Inferior parietal cortex (tissue), 1 donor: ENCODE measurements around the gene MX2.

Experiments used
- DNase-seq: peaks from one replicate; pipeline ENCODE4 v3.0.0-alpha.2; 2016; ENCODE audit errors: extremely low spot score

The MX2 gene

DNA sequence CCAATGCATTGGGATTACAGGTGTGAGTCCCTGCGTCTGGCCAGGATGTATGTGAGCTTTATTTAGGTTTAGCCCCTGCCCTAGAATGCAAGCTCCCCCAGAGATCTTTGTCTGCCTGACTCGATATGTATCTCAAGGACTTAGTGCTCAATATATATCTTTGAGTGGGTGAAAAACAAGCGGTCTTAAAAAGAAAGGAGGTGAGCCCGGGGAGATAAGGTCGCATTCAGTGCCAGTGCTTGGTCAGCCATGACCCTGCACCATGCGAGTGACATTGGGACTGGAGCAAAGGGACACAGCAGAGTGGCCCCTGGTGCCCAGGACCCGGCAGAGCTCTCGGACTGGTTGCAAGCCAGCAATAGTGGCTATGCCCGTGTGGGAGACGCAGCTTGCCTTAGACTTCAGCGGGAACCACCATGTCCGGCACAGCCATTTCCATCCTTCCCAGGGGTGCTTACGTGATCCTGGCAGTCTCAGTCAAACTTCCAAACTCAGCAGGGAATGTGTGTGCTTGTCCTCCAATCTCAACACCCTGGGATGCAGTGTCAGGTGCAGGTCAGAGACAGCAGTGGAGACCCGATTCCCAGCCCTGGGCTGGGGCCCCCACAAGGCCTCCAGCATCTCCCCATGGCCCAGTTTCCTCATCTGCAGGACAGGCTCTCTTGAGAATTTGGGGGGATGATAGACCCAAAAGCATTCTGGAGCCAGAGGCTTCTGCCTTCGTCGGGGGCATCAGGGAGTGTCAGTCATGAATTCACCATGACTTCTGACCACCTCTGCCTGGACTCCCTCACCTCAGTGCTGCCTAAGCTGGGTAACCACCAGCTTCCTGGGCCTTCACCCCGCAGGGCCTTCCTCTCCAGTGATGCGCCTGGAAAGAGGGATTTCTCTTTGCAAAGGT lies 1.8 kb downstream of the MX2 start:
- DNase-seq, result no peak

- DNase-seq, result no peak
Measured at GRCh38 chr21:41364308-41364707, 2.5 kb downstream of the MX2 start.

- DNase-seq, result no peak
Measured at GRCh38 chr21:41365377-41366107, 3.7 kb downstream of the MX2 start.

DNA sequence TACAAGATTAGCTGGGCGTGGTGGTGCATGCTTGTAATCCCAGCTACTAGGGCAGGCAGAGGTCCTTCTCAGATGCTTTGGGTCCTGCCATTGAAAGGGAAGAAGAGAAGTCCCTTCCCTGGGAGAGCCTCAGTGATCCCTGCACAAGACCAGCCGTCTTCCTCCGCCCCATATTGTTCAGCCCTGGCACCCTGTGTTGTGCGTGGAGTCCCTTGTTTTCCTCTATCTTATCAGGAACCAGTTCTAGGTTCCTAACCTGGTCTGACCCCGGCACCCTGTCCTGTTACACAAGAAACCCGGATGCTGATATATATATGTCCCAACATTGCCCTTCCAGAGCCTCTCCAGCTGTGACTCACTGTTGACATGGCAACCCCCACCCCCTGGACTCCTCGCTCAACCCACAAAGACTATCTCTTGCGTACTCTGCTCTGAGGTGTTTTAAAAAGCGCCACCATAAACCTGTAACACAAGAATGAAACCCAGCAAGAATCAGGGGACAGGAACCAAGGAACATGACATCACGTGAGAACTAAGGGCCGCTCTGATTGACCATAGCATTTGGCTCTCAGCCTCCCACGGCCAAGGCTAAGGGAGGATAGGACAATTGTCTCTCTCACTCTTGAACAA lies 4.8 kb downstream of the MX2 start:
- no peak for DNase-seq

- no peak for DNase-seq
Measured at GRCh38 chr21:41367301-41367944, 5.6 kb downstream of the MX2 start.

GRCh38 chr21:41367945-41368734 lies 6.3 kb downstream of the MX2 start:
- DNase-seq, result no peak

- no peak for DNase-seq
Measured at GRCh38 chr21:41368735-41369104, 6.9 kb downstream of the MX2 start.

GRCh38 chr21:41369105-41369919 lies 7.5 kb downstream of the MX2 start:
- DNase-seq, result no peak

DNA sequence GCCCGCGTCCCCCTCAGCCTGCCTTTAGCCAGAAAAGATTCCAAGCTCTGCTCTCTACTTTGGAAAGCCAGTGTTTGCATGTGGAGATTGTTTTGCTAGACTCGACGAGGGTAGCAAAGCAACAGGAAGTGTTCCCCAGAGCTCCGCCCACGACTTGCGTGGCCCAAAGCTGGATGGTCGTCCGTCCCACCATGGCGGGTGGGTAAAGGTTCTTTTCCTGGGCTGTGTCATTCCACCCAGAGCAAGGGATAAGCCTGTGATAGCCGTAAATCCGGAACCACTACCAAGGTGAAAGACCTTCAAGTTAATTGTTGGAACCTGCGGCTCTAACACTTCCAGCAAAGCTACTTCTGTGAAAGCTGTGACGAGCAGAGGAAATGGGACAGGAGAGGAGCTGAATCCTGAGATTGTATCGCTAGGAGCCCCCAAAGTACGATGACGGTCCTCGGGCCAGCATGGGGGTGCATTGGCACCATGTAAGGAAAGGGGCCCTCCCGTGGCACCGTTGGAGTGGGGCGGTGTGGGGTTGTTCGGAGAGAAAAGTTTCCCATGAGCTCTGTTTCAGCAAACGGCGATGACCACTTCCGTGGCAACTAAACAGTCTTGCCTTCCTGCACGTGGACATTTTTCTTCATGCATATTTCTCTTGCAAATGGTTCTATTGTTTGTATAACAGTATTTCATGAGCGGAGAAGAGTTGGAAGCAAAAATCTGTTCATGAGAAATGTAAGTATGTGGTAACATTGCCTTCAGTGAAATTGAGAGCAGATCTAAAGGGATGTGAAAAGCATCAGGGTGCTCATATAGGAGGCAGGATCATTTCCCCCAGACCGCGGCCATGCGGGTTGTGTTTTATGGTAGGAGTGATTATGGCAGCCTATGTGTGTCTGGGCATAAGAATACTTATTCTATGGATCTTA lies 8.4 kb downstream of the MX2 start:
- no peak for DNase-seq

DNA sequence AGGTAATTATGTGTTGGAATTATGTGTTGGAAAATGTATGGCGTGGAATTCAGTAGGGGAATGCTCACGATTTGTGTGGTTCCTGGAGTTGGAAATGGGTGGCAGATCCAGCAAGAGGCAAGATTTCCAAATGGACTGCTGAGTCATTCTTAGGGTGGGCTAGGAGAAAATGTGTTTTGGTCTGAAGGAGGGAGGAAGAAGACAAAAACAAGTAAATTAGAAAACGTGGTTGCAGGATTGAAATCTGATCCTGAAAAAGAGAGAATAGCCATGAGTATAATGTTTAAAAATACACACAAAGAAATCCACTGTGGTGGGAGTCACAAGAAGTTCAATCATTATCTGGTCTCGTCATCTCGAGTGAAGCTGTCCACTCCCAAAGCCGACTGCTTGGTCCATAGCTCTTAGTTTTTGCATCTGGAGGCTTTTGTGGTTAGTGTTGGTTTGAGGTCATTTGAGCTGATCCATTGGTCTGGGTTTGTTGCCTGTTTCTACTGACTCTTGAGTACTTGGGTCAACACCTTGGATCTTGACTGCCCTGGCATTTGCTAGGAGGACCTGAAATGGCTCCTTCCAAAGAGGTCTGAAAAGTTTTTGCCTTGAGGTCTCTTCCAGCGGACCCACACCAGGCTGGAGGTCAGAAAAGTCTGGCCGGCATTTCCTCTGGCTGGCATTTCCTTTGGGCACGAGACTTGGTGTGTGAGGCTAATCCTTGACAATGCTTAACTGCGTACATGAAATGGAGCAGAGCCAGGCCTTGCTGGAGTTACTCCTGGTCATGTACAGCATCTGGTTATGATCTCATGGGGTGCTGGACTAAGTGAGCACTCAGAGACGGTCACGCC lies 9.2 kb downstream of the MX2 start:
- no peak for DNase-seq

DNA sequence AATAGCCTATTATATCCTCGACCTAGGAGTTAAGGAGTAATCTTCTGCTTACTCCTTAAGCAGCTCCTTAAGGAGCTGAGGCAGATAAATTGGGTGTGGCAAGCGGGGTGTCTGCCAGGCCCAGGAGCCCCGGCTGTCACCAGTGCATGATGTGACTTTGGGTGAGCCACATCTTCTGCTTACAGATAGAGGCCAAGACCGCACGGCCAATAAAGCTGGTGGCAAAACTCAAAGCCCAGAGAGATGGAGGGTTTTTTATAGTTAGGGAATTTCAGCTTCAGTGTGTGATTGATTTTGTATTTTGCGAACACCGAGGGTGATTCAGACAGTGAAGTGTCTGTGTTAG lies 9.8 kb downstream of the MX2 start:
- DNase-seq, result no peak

GRCh38 chr21:41373253-41373652 lies 11.4 kb downstream of the MX2 start:
- no peak for DNase-seq

DNA sequence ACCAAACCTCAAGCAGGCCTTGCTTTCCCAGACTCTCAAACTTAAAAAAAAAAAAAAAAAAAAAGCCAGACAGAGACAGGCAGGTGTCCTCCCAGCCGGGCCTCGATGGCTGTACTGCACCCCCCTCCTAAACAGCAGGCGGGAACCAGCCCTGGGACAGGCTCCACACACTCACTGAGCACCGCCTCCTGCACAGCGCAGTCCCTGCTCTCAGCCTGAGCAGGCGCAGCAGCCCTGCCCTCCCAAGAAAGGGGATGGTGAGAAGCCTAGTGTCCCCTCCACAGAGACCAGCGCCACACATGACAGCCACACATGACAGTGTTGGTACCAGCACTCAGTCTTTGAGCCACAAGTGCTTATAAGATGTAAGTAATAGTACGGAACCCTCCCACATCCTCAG lies 11.9 kb downstream of the MX2 start:
- no peak for DNase-seq

GRCh38 chr21:41374177-41374712 lies 12.4 kb downstream of the MX2 start:
- DNase-seq, result no peak

GRCh38 chr21:41374867-41375533 lies 13.2 kb downstream of the MX2 start:
- no peak for DNase-seq

DNA sequence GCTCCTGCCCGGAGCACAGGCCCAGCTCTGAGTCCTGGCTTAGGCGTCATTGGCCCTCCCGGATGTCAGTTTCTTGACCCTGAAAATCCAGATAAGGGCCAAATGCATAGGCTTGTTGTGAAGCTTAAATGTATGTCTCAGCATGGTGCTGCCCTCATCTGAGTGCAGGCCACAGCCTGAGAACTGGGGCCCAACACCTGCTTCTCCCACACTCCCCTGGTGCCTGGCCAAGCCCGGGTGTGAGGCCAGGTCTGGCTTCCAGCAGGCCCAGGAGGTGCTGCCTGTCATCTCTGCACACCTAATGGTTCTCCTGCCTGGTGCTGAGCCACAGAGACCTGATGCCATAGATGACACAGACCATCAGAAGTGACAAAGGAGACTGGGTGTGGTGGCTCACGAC lies 14.0 kb downstream of the MX2 start:
- no peak for DNase-seq

- no peak for DNase-seq
Measured at GRCh38 chr21:41377715-41378114, 15.9 kb downstream of the MX2 start.

- DNase-seq, result no peak
Measured at GRCh38 chr21:41378849-41379248, 17.0 kb downstream of the MX2 start.
